Heart right ventricle (tissue), 16 donors: ENCODE data around the gene OR4E1. TPM values are rescaled to one million over a fixed set of nuclear protein-coding genes. Genes with fewer than 3 reads are reported as not detected.

Experiments
- ATAC-seq, 8 donors: fragments of 200-7000 bp; cut with Tn5 transposase; one replicate each; pipeline ENCODE4 v1.9.1; 2020; ENCODE audit warnings: mild to moderate bottlenecking in 8 of 8, moderate library complexity in 8 of 8, moderate number of reproducible peaks in 1 of 8
- DNase-seq, 2 donors: peaks; one replicate each; pipeline ENCODE4 v3.0.0-alpha.2; 2020
- H3K27ac ChIP-seq, 10 donors: fragments of 200-600 bp; sonication (generic) in 2 of 10; one replicate each; pipeline versions ENCODE4 v1.5.0 to v1.8.0; 2020 to 2022; ENCODE audit warnings: mild to moderate bottlenecking in 3 of 10
- H3K27me3 ChIP-seq, 7 donors: fragments of 200-600 bp; one replicate each; pipeline ENCODE4 v1.8.0; 2021 to 2022; ENCODE audit warnings: mild to moderate bottlenecking in 2 of 7
- H3K36me3 ChIP-seq, 9 donors: fragments of 200-600 bp; sonication (generic) in 1 of 9; one replicate each; pipeline versions ENCODE4 v1.5.0 to v1.8.0; 2020 to 2022; ENCODE audit warnings: mild to moderate bottlenecking in 2 of 9
- H3K4me1 ChIP-seq, 9 donors: fragments of 200-600 bp; sonication (generic) in 1 of 9; one replicate each; pipeline versions ENCODE4 v1.5.0 to v1.8.0; 2020 to 2022; ENCODE audit warnings: mild to moderate bottlenecking in 4 of 9
- H3K4me3 ChIP-seq, 10 donors: fragments of 200-600 bp; sonication (generic) in 2 of 10; one replicate each; pipeline versions ENCODE4 v1.5.0 to v1.8.0; 2020 to 2022; ENCODE audit warnings: mild to moderate bottlenecking in 7 of 10, moderate library complexity in 2 of 10
- H3K9me3 ChIP-seq, 11 donors: fragments of 200-600 bp in 10 of 11; sonication (generic) in 2 of 11; one replicate each; pipeline versions ENCODE4 v1.5.0 to v1.8.0; 2013 to 2022; ENCODE audit warnings: mild to moderate bottlenecking in 2 of 11, control low read depth in 1 of 11, moderate library complexity in 1 of 11
- CTCF ChIP-seq, 9 donors: fragments of 200-600 bp; sonication (generic) in 2 of 9; IDR thresholded peaks; one replicate each; pipeline versions ENCODE4 v1.5.0 to v1.8.0; 2021 to 2022; ENCODE audit warnings: antibody characterized with exemption in 9 of 9, mild to moderate bottlenecking in 5 of 9, moderate library complexity in 1 of 9
- WGBS, 2 donors: extraction: QIAGEN DNeasy Blood & Tissue Kit; methylation state at CpG; one replicate each; pipeline ENCODE4 v1.1.7; 2013; ENCODE audit warnings: inconsistent platforms in 1 of 2; 5-methylcytosine and 5-hydroxymethylcytosine counted together
- intact Hi-C, 10 donors: fragments of 100-400 bp; cut with DNase I; formaldehyde crosslinking; loops; one replicate each; pipeline versions ENCODE4 v1.11.1 to v1.14.2; 2022
- polyA plus RNA-seq, 2 donors: library from polyadenylated mRNA; stranded (reverse); fragments of 200-250 nt; gene quantifications; one replicate each; pipeline ENCODE4 v1.2.3, GENCODE V29; 2013
- total RNA-seq, 10 donors: library from RNA; stranded (reverse); fragmentation: NEBNext Ultra II Directional in 3 of 10; extraction: Animal tissue kit (Norgen Biotek cat#: 25700) in 3 of 10; gene quantifications; one replicate each; pipeline versions ENCODE4 v1.2.1 to v1.2.4, GENCODE V29; 2021 to 2023
- donor health status: Arrhythmogenic right ventricular cardiomyopathy.
- donor health status: ischemic (EF 13 %, LVEDD 7.1; RV severe dilation, severe dysfunction).
- donor health status: healthy with polysubstance abuse.
- donor health status: DM: no; HTN: yes; CAD: no.
- donor health status: DM: no; HTN: no; CAD: no.
- donor health status: ischemic (EF 25% LVEDD 6.9; RV normal size, moderate dysfunction).
- donor health status: ischemic (EF 25% LVEDD 5.7; RV mildly dilated, moderate dysfunction).
- donor health status: healthy.
- donor health status: DM: yes; HTN: yes; CAD: no.
- donor health status: Ischemic cardiomyopathy.
- donor health status: ischemic (EF 35%, LVEDD 5.7; RV mildly dilated, moderate dysfunction).
- donor health status: nonischemic (EF 11% LVEDD 7.7; RV severe dilation, severe dysfunction).
- donor health status: DM: yes; HTN: yes; CAD: no.
- donor health status: PGD.
- donor health status: ischemic (EF 29% LVEDD 5.4; RV normal size, mild dysfunction).
- donor health status: nonischemic (EF 23%, LVEDD 6.1; RV moderate dilation, normal function).

Gene OR4E1
- total and polyA plus RNA-seq, 12 donors, result 0.06 TPM; not detected in 11

- H3K27me3 ChIP-seq, result no peaks in the 10 kb centered on the region
- H3K9me3 ChIP-seq, result peaks cover 0 to 15% (median 3%) of the 10 kb centered on the region in 11 donors
- no peak overlapping the region for H3K27ac ChIP-seq
- 73 to 78% methylated on average over 2 of the region's 2 CpGs for WGBS, 2 donors
- H3K4me1 ChIP-seq, result no peaks in the 10 kb centered on the region
- no peak for DNase-seq
- no peak for ATAC-seq
- H3K4me3 ChIP-seq, result no peak overlapping the region
- no peak for TF ChIP-seq CTCF (IDR thresholded peaks at IDR 0.05)
- intact Hi-C loops, result no loop called here
- H3K36me3 ChIP-seq, result no peaks in the 10 kb centered on the region
These were observed 6.5 kb upstream of the OR4E1 start for GRCh38 chr14:21680072-21680471.

GRCh38 chr14:21675566-21675965 lies 1.9 kb upstream of the OR4E1 start:
- TF ChIP-seq CTCF (IDR thresholded peaks at IDR 0.05), result no peak
- no peak for DNase-seq
- H3K27ac ChIP-seq, result no peak overlapping the region
- no peaks in the 10 kb centered on the region for H3K27me3 ChIP-seq
- H3K36me3 ChIP-seq, result no peaks in the 10 kb centered on the region
- peaks cover 0 to 19% (median 5%) of the 10 kb centered on the region in 11 donors for H3K9me3 ChIP-seq
- WGBS, 2 donors, result 76 to 77% methylated on average over 4 of the region's 4 CpGs
- intact Hi-C loops, result no loop called here
- ATAC-seq, result no peak
- H3K4me3 ChIP-seq, result no peak overlapping the region
- H3K4me1 ChIP-seq, result no peaks in the 10 kb centered on the region

GRCh38 chr14:21672116-21672515 lies 1.5 kb downstream of the OR4E1 start:
- 84% methylated on average over 1 of the region's 1 CpG for WGBS, 2 donors
- Histone ChIP-seq H3K4me1 (no peaks in the 10 kb centered on the region), H3K4me3 (no peak overlapping the region), H3K27me3 (no peaks in the 10 kb centered on the region), H3K36me3 (no peaks in the 10 kb centered on the region), H3K27ac (no peak overlapping the region), H3K9me3 (peaks cover 0 to 19% (median 5%) of the 10 kb centered on the region in 11 donors)
- intact Hi-C loops, result no loop called here
- DNase-seq (no peak), ATAC-seq (no peak)
- no peak for TF ChIP-seq CTCF (IDR thresholded peaks at IDR 0.05)

GRCh38 chr14:21671371-21671770 lies 2.2 kb downstream of the OR4E1 start:
- no peak overlapping the region for H3K27ac ChIP-seq
- no peaks in the 10 kb centered on the region for H3K27me3 ChIP-seq
- no peak for DNase-seq
- WGBS, 2 donors, result 34 to 35% methylated on average over 2 of the region's 2 CpGs
- peaks cover 0 to 17% (median 5%) of the 10 kb centered on the region in 11 donors for H3K9me3 ChIP-seq
- intact Hi-C loops, result no loop called here
- no peak for ATAC-seq
- H3K4me1 ChIP-seq, result no peaks in the 10 kb centered on the region
- no peak for TF ChIP-seq CTCF (IDR thresholded peaks at IDR 0.05)
- no peaks in the 10 kb centered on the region for H3K36me3 ChIP-seq
- H3K4me3 ChIP-seq, result no peak overlapping the region
